OCI-LY3 (cell line): ENCODE measurements around the gene LOXL1.

ENCODE experiments used
- H2AFZ ChIP-seq: fragments of 200-600, 300-600 bp; shearing (Covaris generic); 2 replicates; pipeline ENCODE4 v1.6.0; 2014; ENCODE audit warnings: antibody characterized with exemption, low read depth, low read length
- H3K27ac ChIP-seq: fragments of 200-600, 300-600 bp; sonication (generic); 2 replicates; pipeline ENCODE4 v1.5.1; 2014; ENCODE audit warnings: mild to moderate bottlenecking, low read length, moderate library complexity, mixed read lengths
- H3K27me3 ChIP-seq: fragments of 200-600, 300-600 bp; sonication (generic); 2 replicates; pipeline ENCODE4 v1.6.1; 2014; ENCODE audit warnings: low read depth, low read length, mixed read lengths
- H3K36me3 ChIP-seq: fragments of 200-600, 300-600 bp; sonication (generic); replicated peaks from 2 replicates; pipeline ENCODE3; 2014; ENCODE audit warnings: low read depth, low read length, mixed read lengths
- H3K4me1 ChIP-seq: fragments of 300-600, 200-600 bp; sonication (generic); 2 replicates; pipeline ENCODE4 v1.6.1; 2014; ENCODE audit warnings: low read length, mixed read lengths
- H3K4me2 ChIP-seq: fragments of 200-600, 300-600 bp; sonication (generic); 2 replicates; pipeline ENCODE4 v1.6.1; 2014; ENCODE audit warnings: low read length, mixed read lengths
- H3K4me3 ChIP-seq: fragments of 300-600, 200-600 bp; sonication (generic); 2 replicates; pipeline ENCODE4 v1.5.1; 2014; ENCODE audit warnings: antibody characterized with exemption, mild to moderate bottlenecking, low read length, moderate library complexity
- H3K79me2 ChIP-seq: fragments of 300-600, 200-600 bp; shearing (Covaris generic); 2 replicates; pipeline ENCODE4 v1.6.1; 2014; ENCODE audit warnings: mild to moderate bottlenecking, low read length, mixed read lengths
- H3K9ac ChIP-seq: fragments of 300-600, 200-600 bp; shearing (Covaris generic); 2 replicates; pipeline ENCODE4 v1.6.0; 2014; ENCODE audit warnings: mild to moderate bottlenecking, low read length, moderate library complexity
- H3K9me3 ChIP-seq: fragments of 200-600, 300-600 bp; shearing (Covaris generic); 2 replicates; pipeline ENCODE4 v1.6.1; 2014; ENCODE audit warnings: low read length, mixed read lengths; ENCODE audit not compliant: insufficient read depth
- H4K20me1 ChIP-seq: fragments of 200-600, 300-600 bp; sonication (generic); 2 replicates; pipeline ENCODE4 v1.6.1; 2016; ENCODE audit warnings: low read length, mixed read lengths; ENCODE audit not compliant: insufficient read depth
- EZH2phosphoT487 ChIP-seq: fragments of 200-600 bp; shearing (Covaris generic); IDR thresholded peaks from 2 replicates; pipeline ENCODE4 v1.6.1; 2018; ENCODE audit warnings: antibody characterized with exemption, mixed run types, low read depth
- TF ChIP-seq, protein P1 (sequence below): fragments of 200-600, 300-600 bp; sonication (generic); IDR thresholded peaks from 2 replicates; pipeline ENCODE4 v1.5.1; 2014; ENCODE audit warnings: antibody characterized with exemption, low read length, low read depth

Gene LOXL1

DNA sequence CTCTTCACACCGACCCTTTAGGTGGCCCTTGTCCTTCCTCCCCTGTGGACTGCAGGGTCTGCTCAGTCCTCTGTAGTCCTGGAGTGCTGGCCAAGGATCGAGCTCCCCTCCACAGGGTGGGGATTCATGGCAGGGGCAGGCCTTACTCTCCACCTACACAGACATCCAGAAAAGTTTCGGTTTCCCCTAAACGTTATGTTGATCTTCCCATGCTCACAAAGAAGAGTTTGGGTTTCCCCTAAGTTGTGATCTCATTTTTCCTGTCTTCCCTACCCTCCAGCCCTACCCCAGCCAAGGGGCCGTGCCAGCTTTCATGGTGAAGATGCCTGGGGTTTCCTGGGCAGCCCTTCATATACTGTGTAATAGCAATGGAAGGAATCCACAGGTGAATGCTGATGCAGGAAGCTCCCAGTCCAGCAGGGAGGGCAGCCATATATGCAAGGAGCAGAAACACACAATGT lies 55.5 kb downstream of the LOXL1 start:
- Histone ChIP-seq H3K79me2 (no peaks in the 10 kb centered on the region), H3K4me2 (peak overlapping the region; percentile 23; the same call in 1 of the 2 replicates), H3K36me3 (peaks cover 9% of the 10 kb centered on the region), H3K27ac (peak overlapping the region; percentile 15; the same call in 1 of the 2 replicates), H3K9ac (peak overlapping the region; percentile 1; the same call in 1 of the 2 replicates), H3K4me3 (no peak overlapping the region), H3K27me3 (no peaks in the 10 kb centered on the region), H2AFZ (peak overlapping the region; percentile 28; the same call in 1 of the 2 replicates), H3K4me1 (peaks cover 59% of the 10 kb centered on the region), H3K9me3 (no peaks in the 10 kb centered on the region), H4K20me1 (no peaks in the 10 kb centered on the region)
- TF ChIP-seq, protein P1, sequence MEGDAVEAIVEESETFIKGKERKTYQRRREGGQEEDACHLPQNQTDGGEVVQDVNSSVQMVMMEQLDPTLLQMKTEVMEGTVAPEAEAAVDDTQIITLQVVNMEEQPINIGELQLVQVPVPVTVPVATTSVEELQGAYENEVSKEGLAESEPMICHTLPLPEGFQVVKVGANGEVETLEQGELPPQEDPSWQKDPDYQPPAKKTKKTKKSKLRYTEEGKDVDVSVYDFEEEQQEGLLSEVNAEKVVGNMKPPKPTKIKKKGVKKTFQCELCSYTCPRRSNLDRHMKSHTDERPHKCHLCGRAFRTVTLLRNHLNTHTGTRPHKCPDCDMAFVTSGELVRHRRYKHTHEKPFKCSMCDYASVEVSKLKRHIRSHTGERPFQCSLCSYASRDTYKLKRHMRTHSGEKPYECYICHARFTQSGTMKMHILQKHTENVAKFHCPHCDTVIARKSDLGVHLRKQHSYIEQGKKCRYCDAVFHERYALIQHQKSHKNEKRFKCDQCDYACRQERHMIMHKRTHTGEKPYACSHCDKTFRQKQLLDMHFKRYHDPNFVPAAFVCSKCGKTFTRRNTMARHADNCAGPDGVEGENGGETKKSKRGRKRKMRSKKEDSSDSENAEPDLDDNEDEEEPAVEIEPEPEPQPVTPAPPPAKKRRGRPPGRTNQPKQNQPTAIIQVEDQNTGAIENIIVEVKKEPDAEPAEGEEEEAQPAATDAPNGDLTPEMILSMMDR: no peak
- no peak for TF ChIP-seq EZH2phosphoT487

DNA sequence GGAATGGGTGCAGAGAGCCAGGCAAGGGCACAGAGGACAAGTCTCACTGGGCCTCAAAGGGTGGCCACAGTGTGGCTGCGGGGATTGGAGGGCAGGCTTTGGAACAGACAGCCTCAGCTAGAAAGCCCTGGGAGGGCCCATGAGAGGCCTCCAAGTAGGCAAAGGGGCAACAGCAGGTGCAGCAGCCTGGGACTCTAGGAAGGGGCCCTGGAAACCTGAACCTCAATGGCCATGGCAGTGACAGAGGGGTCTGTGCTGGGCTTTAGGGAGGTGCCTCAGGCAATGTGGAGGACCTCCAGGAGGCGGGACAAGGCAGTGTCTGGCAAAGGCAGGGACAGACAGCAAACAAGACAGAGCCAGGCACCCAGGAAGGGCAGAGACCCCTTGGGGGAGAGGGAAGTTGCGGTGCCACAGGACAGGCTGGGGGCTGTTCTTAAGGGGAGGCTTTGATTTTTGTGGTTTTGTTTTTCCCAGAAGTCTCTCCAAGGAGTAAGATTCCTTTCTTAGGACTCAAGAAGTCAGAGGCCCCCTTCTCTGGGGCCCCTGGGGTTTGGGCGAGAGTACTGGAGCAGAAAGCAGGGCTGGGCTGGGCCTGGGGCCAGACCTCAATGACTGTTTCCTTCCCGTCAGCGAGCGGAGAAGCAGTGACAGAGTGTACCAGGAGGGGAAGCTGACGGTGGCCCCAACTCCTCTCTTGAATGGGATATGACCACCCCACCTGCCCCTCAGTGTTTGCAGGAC lies 56.1 kb downstream of the LOXL1 start:
- Histone ChIP-seq H3K27me3 (no peaks in the 10 kb centered on the region), H3K27ac (peak overlapping the region; percentile 15), H3K4me1 (peaks cover 65% of the 10 kb centered on the region), H3K4me3 (no peak overlapping the region), H3K79me2 (no peaks in the 10 kb centered on the region), H2AFZ (no peak overlapping the region), H3K9ac (peak overlapping the region; percentile 22; the same call in 1 of the 2 replicates), H3K36me3 (peaks cover 9% of the 10 kb centered on the region), H3K9me3 (no peaks in the 10 kb centered on the region), H3K4me2 (peak overlapping the region; percentile 33), H4K20me1 (no peaks in the 10 kb centered on the region)
- TF ChIP-seq, protein P1: no peak
- no peak for TF ChIP-seq EZH2phosphoT487

DNA sequence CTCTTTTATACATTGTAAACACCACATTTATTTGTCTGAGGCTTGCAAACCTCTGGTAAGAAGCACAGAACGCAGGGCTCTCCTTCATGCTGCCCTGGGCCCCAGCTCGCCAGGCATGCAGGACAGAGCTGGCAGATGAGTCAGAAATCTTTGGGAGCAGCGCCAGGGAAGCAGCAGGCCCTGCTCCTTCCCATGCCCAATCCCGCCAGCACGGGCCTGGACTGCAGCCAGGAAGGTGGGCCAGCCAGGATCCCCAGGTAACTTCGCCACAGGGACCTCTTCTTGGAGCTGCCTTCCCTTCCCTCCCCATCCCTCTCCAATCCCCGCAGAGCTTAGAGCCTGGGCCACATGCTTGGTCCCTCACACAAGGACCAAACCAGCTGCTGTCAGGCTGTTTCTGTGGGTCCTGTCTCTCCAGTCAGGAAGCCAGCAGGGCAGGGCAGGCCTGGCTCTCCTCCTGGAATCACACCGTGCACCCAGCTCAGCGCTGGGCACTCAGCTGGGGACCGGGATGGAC lies 57.0 kb downstream of the LOXL1 start:
- Histone ChIP-seq H2AFZ (no peak overlapping the region), H3K36me3 (peaks cover 9% of the 10 kb centered on the region), H3K4me1 (peaks cover 74% of the 10 kb centered on the region), H3K4me2 (no peak overlapping the region), H3K27ac (no peak overlapping the region), H3K4me3 (no peak overlapping the region), H4K20me1 (no peaks in the 10 kb centered on the region), H3K27me3 (no peaks in the 10 kb centered on the region), H3K79me2 (no peaks in the 10 kb centered on the region), H3K9ac (no peak overlapping the region), H3K9me3 (no peaks in the 10 kb centered on the region)
- no peak for TF ChIP-seq EZH2phosphoT487
- TF ChIP-seq, protein P1: no peak

DNA sequence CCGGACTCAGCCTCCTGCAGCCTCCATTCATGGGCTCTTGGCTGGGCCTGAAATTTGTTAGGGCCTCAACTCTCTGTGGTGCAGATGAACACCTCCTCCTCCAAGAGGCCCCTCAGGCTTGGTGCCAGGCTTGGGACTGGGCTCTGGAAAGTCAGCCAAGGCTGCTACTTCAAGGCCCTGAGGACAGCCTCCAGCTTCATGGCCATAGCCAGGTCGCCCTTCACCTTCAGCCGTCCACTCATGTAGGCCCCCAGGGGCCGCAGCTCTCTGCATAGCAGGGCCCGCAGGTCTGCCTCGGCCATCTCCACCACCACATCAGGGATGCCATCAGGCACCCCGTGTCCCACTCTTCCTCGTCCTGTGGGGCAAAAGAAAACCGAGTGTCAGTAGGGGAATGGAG lies 57.5 kb downstream of the LOXL1 start:
- Histone ChIP-seq H3K36me3 (peaks cover 13% of the 10 kb centered on the region), H3K4me2 (no peak overlapping the region), H3K4me3 (no peak overlapping the region), H3K79me2 (no peaks in the 10 kb centered on the region), H2AFZ (no peak overlapping the region), H4K20me1 (no peaks in the 10 kb centered on the region), H3K4me1 (peaks cover 76% of the 10 kb centered on the region), H3K9ac (no peak overlapping the region), H3K27me3 (no peaks in the 10 kb centered on the region), H3K27ac (no peak overlapping the region), H3K9me3 (no peaks in the 10 kb centered on the region)
- TF ChIP-seq, protein P1: no peak
- TF ChIP-seq EZH2phosphoT487: no peak
